H1 (cell line): ENCODE data around the gene FARP2. TPM values are rescaled to one million over a fixed set of nuclear protein-coding genes. Genes with fewer than 3 reads are reported as not detected.
A peak's percentile ranks its signal among the peaks of the same experiment; 100 is the strongest.

ENCODE experiments used
- CTCF ChIA-PET: fragments of 300-600 bp; sonication (Branson Sonifier 250); formaldehyde crosslinking; loops from one replicate; lab custom pipeline; 2021; ENCODE audit not compliant: partially characterized antibody; lab: Charles Lee
- POLR2A ChIA-PET: fragments of 300-600 bp; sonication (Branson Sonifier 250); formaldehyde crosslinking; loops from one replicate; lab custom pipeline; 2021; ENCODE audit warnings: inconsistent platforms; ENCODE audit not compliant: partially characterized antibody; lab: Charles Lee
- DNase-seq, 2 experiments: peaks; one replicate each; pipeline versions ENCODE4 v3.0.0 to v3.0.0-alpha.2; 2010 to 2022; ENCODE audit warnings: low spot score in 2 of 2, low read depth in 1 of 2, mixed read lengths in 1 of 2
- FAIRE-seq: peaks from 2 replicates; lab custom pipeline; 2011; peaks lifted over from hg19 to GRCh38; lab: Jason Lieb, UNC
- H2AFZ ChIP-seq: 2 replicates; pipeline ENCODE4 v1.8.1; 2012; ENCODE audit warnings: low read length, inconsistent platforms
- H2AK5ac ChIP-seq: 2 replicates; pipeline ENCODE4 v1.6.1; 2013; ENCODE audit warnings: low read depth, low read length
- H2BK120ac ChIP-seq: replicated peaks from 2 replicates; pipeline ENCODE3; 2013; ENCODE audit warnings: low read depth, low read length, inconsistent platforms
- H2BK12ac ChIP-seq: 2 replicates; pipeline ENCODE4 v1.6.1; 2013; ENCODE audit warnings: low read depth, low read length
- H2BK15ac ChIP-seq: 2 replicates; pipeline ENCODE4 v1.6.1; 2013; ENCODE audit warnings: low read length
- H2BK20ac ChIP-seq: 2 replicates; pipeline ENCODE4 v1.6.1; 2013; ENCODE audit warnings: low read length
- H2BK5ac ChIP-seq: 2 replicates; pipeline ENCODE4 v1.6.1; 2013; ENCODE audit warnings: low read depth, low read length
- H3K14ac ChIP-seq: 2 replicates; pipeline ENCODE4 v1.6.1; 2013; ENCODE audit warnings: inconsistent platforms; ENCODE audit not compliant: insufficient read length
- H3K18ac ChIP-seq: 2 replicates; pipeline ENCODE4 v1.6.1; 2013; ENCODE audit warnings: low read length; ENCODE audit errors: extremely low read depth
- H3K23ac ChIP-seq: 2 replicates; pipeline ENCODE4 v1.6.1; 2013; ENCODE audit warnings: inconsistent platforms; ENCODE audit not compliant: insufficient read length
- H3K23me2 ChIP-seq: 2 replicates; pipeline ENCODE4 v1.6.1; 2013; ENCODE audit warnings: low read depth, low read length
- H3K27ac ChIP-seq: 2 replicates; pipeline ENCODE4 v1.6.1; 2011; ENCODE audit warnings: low read depth, low read length, inconsistent platforms
- H3K27me3 ChIP-seq, 4 experiments: replicated peaks in 1 of 4; 1 replicate in 1 of 4; 2 replicates in 3 of 4; pipeline versions ENCODE4 v1.6.1 to v1.8.1; 2011 to 2013; ENCODE audit warnings: low read length in 3 of 4, mild to moderate bottlenecking in 3 of 4, inconsistent platforms in 2 of 4, mixed read lengths in 2 of 4, moderate library complexity in 1 of 4; ENCODE audit not compliant: control insufficient read depth in 3 of 4, insufficient read depth in 3 of 4; ENCODE audit errors: extremely low read depth in 1 of 4
- H3K36me3 ChIP-seq, 4 experiments: 2 replicates each; pipeline versions ENCODE4 v1.6.1 to v1.8.1; 2011 to 2013; ENCODE audit warnings: mild to moderate bottlenecking in 4 of 4, low read length in 3 of 4, moderate library complexity in 2 of 4, control low read depth in 1 of 4, inconsistent platforms in 1 of 4; ENCODE audit not compliant: insufficient read depth in 4 of 4, control insufficient read depth in 2 of 4
- H3K4ac ChIP-seq: replicated peaks from 2 replicates; pipeline ENCODE3; 2013; ENCODE audit warnings: low read length, low read depth, mixed read lengths, inconsistent platforms; ENCODE audit not compliant: insufficient read length
- H3K4me1 ChIP-seq, 4 experiments: replicated peaks in 1 of 4; 1 replicate in 1 of 4; 2 replicates in 3 of 4; pipeline versions ENCODE4 v1.6.1 to v1.8.1; 2011 to 2013; ENCODE audit warnings: low read length in 3 of 4, inconsistent platforms in 2 of 4, mixed read lengths in 1 of 4; ENCODE audit not compliant: insufficient read depth in 4 of 4, control insufficient read depth in 3 of 4
- H3K4me2 ChIP-seq, 2 experiments: 2 replicates each; pipeline versions ENCODE4 v1.6.1 to v1.8.1; 2011 to 2013; ENCODE audit warnings: low read depth in 2 of 2, low read length in 2 of 2, control low read depth in 1 of 2, inconsistent platforms in 1 of 2, mild to moderate bottlenecking in 1 of 2; ENCODE audit not compliant: insufficient read depth in 1 of 2
- H3K4me3 ChIP-seq, 4 experiments: fragments of 200-600, 300-600 bp in 1 of 4; sonication (generic), shearing (Covaris generic), sonication (Bioruptor Twin) in 1 of 4; 2 replicates each; pipeline versions ENCODE4 v1.5.1 to v1.8.1; 2011 to 2016; ENCODE audit warnings: low read length in 4 of 4, low read depth in 3 of 4, control low read depth in 2 of 4, inconsistent platforms in 2 of 4, mild to moderate bottlenecking in 2 of 4, mixed read lengths in 1 of 4, moderate library complexity in 1 of 4; ENCODE audit not compliant: insufficient read depth in 2 of 4; ENCODE audit errors: extremely low read depth in 1 of 4
- H3K56ac ChIP-seq: replicated peaks from 2 replicates; pipeline ENCODE3; 2013; ENCODE audit warnings: low read depth, mild to moderate bottlenecking, mixed read lengths, low read length, inconsistent platforms; ENCODE audit not compliant: insufficient read length
- H3K79me1 ChIP-seq: 2 replicates; pipeline ENCODE4 v1.6.1; 2013; ENCODE audit warnings: low read depth, low read length, control low read depth
- H3K79me2 ChIP-seq, 2 experiments: 2 replicates each; pipeline versions ENCODE4 v1.6.1 to v1.8.1; 2012 to 2013; ENCODE audit warnings: low read length in 2 of 2, mild to moderate bottlenecking in 2 of 2, inconsistent platforms in 1 of 2; ENCODE audit not compliant: insufficient read depth in 2 of 2, control insufficient read depth in 1 of 2
- H3K9ac ChIP-seq, 4 experiments: replicated peaks in 1 of 4; 1 replicate in 1 of 4; 2 replicates in 3 of 4; pipeline versions ENCODE4 v1.6.1 to v1.8.1; 2011 to 2013; ENCODE audit warnings: low read depth in 3 of 4, low read length in 3 of 4, control low read depth in 2 of 4, mild to moderate bottlenecking in 2 of 4, moderate library complexity in 2 of 4, inconsistent platforms in 1 of 4; ENCODE audit errors: extremely low read depth in 1 of 4
- H3K9me3 ChIP-seq, 2 experiments: 2 replicates each; pipeline versions ENCODE4 v1.6.1 to v1.8.1; 2012 to 2013; ENCODE audit warnings: mild to moderate bottlenecking in 2 of 2, moderate library complexity in 2 of 2, control low read depth in 1 of 2, inconsistent platforms in 1 of 2, low read depth in 1 of 2, low read length in 1 of 2, mixed read lengths in 1 of 2; ENCODE audit not compliant: insufficient read depth in 2 of 2
- H4K20me1 ChIP-seq, 2 experiments: replicated peaks in 1 of 2; 2 replicates each; pipeline versions ENCODE3 to v1.8.1; 2011 to 2013; ENCODE audit warnings: inconsistent platforms in 2 of 2, low read length in 2 of 2, mild to moderate bottlenecking in 1 of 2; ENCODE audit not compliant: insufficient read depth in 2 of 2, control insufficient read depth in 1 of 2
- H4K5ac ChIP-seq: 2 replicates; pipeline ENCODE4 v1.6.1; 2013; ENCODE audit warnings: low read length, low read depth, mixed read lengths, inconsistent platforms; ENCODE audit not compliant: insufficient read length
- H4K8ac ChIP-seq: 2 replicates; pipeline ENCODE4 v1.8.0; 2013; ENCODE audit warnings: mild to moderate bottlenecking, moderate library complexity, low read length, inconsistent platforms; ENCODE audit not compliant: insufficient read depth; ENCODE audit errors: extremely low read depth
- H4K91ac ChIP-seq: replicated peaks from 2 replicates; pipeline ENCODE3; 2013; ENCODE audit warnings: low read length, mixed read lengths, inconsistent platforms; ENCODE audit not compliant: insufficient read length
- BRCA1 ChIP-seq: IDR thresholded peaks from 2 replicates; pipeline ENCODE4 v1.6.1; 2012; ENCODE audit warnings: low read depth, low read length, improper control_type of control experiment
- CHD1 ChIP-seq: IDR thresholded peaks from 2 replicates; pipeline ENCODE4 v1.6.1; 2012; ENCODE audit warnings: low read depth, low read length, improper control_type of control experiment
- CREB1 ChIP-seq: IDR thresholded peaks from 2 replicates; pipeline ENCODE4 v1.6.1; 2012; ENCODE audit warnings: inconsistent platforms
- CTCF ChIP-seq, 3 experiments: IDR thresholded peaks; 1 replicate in 2 of 3; 2 replicates in 1 of 3; pipeline versions ENCODE4 v1.5.1 to v1.6.1; 2011; ENCODE audit warnings: low read length in 3 of 3, mild to moderate bottlenecking in 3 of 3, inconsistent platforms in 2 of 3, low read depth in 1 of 3, moderate library complexity in 1 of 3; ENCODE audit not compliant: insufficient read depth in 1 of 3; ENCODE audit errors: control extremely low read depth in 1 of 3
- EP300 ChIP-seq, 2 experiments: IDR thresholded peaks; 1 replicate in 1 of 2; 2 replicates in 1 of 2; pipeline ENCODE4 v1.6.1; 2011 to 2012; ENCODE audit warnings: low read depth in 2 of 2, low read length in 2 of 2, mild to moderate bottlenecking in 2 of 2, borderline replicate concordance in 1 of 2, inconsistent platforms in 1 of 2, moderate library complexity in 1 of 2
- EZH2 ChIP-seq: fragments of 200-600 bp; sonication (generic); IDR thresholded peaks from 2 replicates; pipeline ENCODE4 v1.7.1; 2012; ENCODE audit warnings: low read depth, mild to moderate bottlenecking, moderate library complexity, low read length, inconsistent platforms; ENCODE audit not compliant: severe bottlenecking
- FOSL1 ChIP-seq: IDR thresholded peaks from 2 replicates; pipeline ENCODE4 v1.6.1; 2011; ENCODE audit warnings: mild to moderate bottlenecking, low read depth, low read length, moderate library complexity; ENCODE audit not compliant: insufficient read depth
- JUND ChIP-seq: IDR thresholded peaks from 2 replicates; pipeline ENCODE4 v1.6.1; 2011; ENCODE audit warnings: mild to moderate bottlenecking, improper control_type of control experiment, low read length
- RXRA ChIP-seq: IDR thresholded peaks from 2 replicates; pipeline ENCODE4 v1.6.1; 2011; ENCODE audit warnings: low read depth, mild to moderate bottlenecking, low read length, moderate library complexity; ENCODE audit not compliant: insufficient read depth
- WGBS, 2 experiments: shearing (Covaris generic) in 1 of 2; methylation state at CpG; one replicate each; pipeline versions ENCODE4 v1.1.6 to v1.1.7; 2013 to 2015; ENCODE audit warnings: low lambda C conversion rate in 2 of 2, mixed read lengths in 2 of 2, inconsistent platforms in 1 of 2, low coverage in 1 of 2, missing lambda C conversion rate in 1 of 2; ENCODE audit not compliant: insufficient replicate concordance in 2 of 2, insufficient coverage in 1 of 2, insufficient read length in 1 of 2; ENCODE audit errors: extremely low coverage in 1 of 2, missing lambda C conversion rate in 1 of 2; 5-methylcytosine and 5-hydroxymethylcytosine counted together
- polyA plus RNA-seq, 7 experiments: library from polyadenylated mRNA; depleted of rRNA in 3 of 7; stranded (reverse) in 5 of 7; unstranded in 2 of 7; fragments of >200 nt in 5 of 7; fragments of 200-250 nt in 2 of 7; gene quantifications; 1 replicate in 5 of 7; 2 replicates in 1 of 7; 4 replicates in 1 of 7; pipeline versions ENCODE4 v1.2.1 to v1.2.3, GENCODE V29; 2011 to 2013; ENCODE audit warnings: missing spikeins in 2 of 7, mixed read lengths in 2 of 7
- total RNA-seq: library from RNA; stranded (reverse); fragmentation: NEBNext Ultra II Directional; extraction: Animal tissue kit (Norgen Biotek cat#: 25700); gene quantifications from 2 replicates; pipeline ENCODE4 v1.2.1, GENCODE V29; 2021

FARP2 gene
- total and polyA plus RNA-seq, 2 of the 8 experiments (the other 6 are each of a cell fraction or from before 2014, with no cell fraction given), result 12.4 to 33.4 TPM

- Histone ChIP-seq H3K79me2 (no peaks in the 10 kb centered on the region), H3K27ac (no peak overlapping the region; the same call in 1 of the 2 replicates), H2AK5ac (0 out of 2 replicates have a peak overlapping the region, but pooled peaks have one; percentile 53), H3K4me3 (no peak overlapping the region), H3K27me3 (peaks cover 18 to 35% (median 30%) of the 10 kb centered on the region in 4 experiments), H2BK12ac (no peak overlapping the region), H2BK15ac (no peak overlapping the region), H4K91ac (no peak overlapping the region), H3K4me1 (peaks cover 3 to 10% (median 4%) of the 10 kb centered on the region in 4 experiments), H4K8ac (peak overlapping the region; percentile 69; the same call in 1 of the 2 replicates), H3K79me1 (no peaks in the 10 kb centered on the region), H2BK5ac (no peak overlapping the region; the same call in 1 of the 2 replicates), H3K56ac (no peak overlapping the region), H3K23ac (no peak overlapping the region), H2BK20ac (no peak overlapping the region), H3K4ac (no peak overlapping the region), H3K9ac (no peak overlapping the region), H3K18ac (no peak overlapping the region), H2AFZ (no peak overlapping the region), H3K23me2 (peaks cover 11% of the 10 kb centered on the region; the same call in 1 of the 2 replicates), H3K4me2 (peak overlapping the region in 1 of 2 experiments; percentile 83; a peak in 1 of 4 replicates), H3K14ac (no peak overlapping the region), H4K20me1 (no peaks in the 10 kb centered on the region), H2BK120ac (no peak overlapping the region), H4K5ac (no peak overlapping the region), H3K36me3 (no peaks in the 10 kb centered on the region), H3K9me3 (no peaks in the 10 kb centered on the region)
- 90% methylated on average over 11 of the region's 11 CpGs; no CpG with 5 or more reads in 1 of the 2 experiments for WGBS, 2 experiments
- FAIRE-seq, result no peak
- ChIA-PET CTCF (interaction anchor here (1.6 kb wide), 1 partner anchor 182 kb away, joined by 4 read pairs; no protein-coding TSS in a partner anchor), POLR2A (interaction anchor here (0.7 to 0.9 kb wide), 2 partner anchors 28 to 49 kb away, joined by 3 read pairs; no protein-coding TSS in a partner anchor)
- DNase-seq, result no peak
- TF ChIP-seq CTCF (IDR thresholded peaks at IDR 0.05; ENCODE audit: control extremely low read depth in 1 of 3, insufficient read depth in 1 of 3, low read depth in 1 of 3, low read length in 3 of 3) (no peak), CHD1 (no peak), CREB1 (no peak), EZH2 (no peak), JUND (no peak), EP300 (IDR thresholded peaks at IDR 0.05; ENCODE audit: borderline replicate concordance in 1 of 2, low read depth in 2 of 2, low read length in 2 of 2) (no peak), RXRA (no peak), BRCA1 (no peak), FOSL1 (no peak)
These were observed 183.7 kb downstream of the FARP2 start for GRCh38 chr2:241539616-241540374.
